ENCODE data around the gene SLC39A1. TPM values are rescaled to one million over a fixed set of nuclear protein-coding genes. Genes with fewer than 3 reads are reported as not detected.
A peak's percentile ranks its signal among the peaks of the same experiment; 100 is the strongest.

The SLC39A1 gene
- total and polyA plus RNA-seq, 9 of the 15 experiments (the other 6 are each of a cell fraction or from before 2014, with no cell fraction given) = 9.9 to 81.1 (median 62.7) TPM

GRCh38 chr1:153945131-153945794 is 18.1 kb downstream of the SLC39A1 start:
- H3K9ac ChIP-seq (ENCODE audit: insufficient read depth in 1 of 2, low read depth in 2 of 2, low read length in 2 of 2) = peak overlapping the region; percentile 88 to 99
- WGBS (ENCODE audit: insufficient coverage, low coverage, missing lambda C conversion rate) = 1% methylated on average over 12 of the region's 12 CpGs
- H3K27ac ChIP-seq (ENCODE audit: extremely low read depth, low read depth, low read length) = peak overlapping the region; percentile 85
- peak; percentile 68 for ATAC-seq
- CTCF ChIA-PET (ENCODE audit: low intra/inter-chr PET ratio) = interaction anchor here (0.9 to 1.8 kb wide), 2 partner anchors 41 to 124 kb away, joined by 6 to 7 read pairs; partner anchors contain the start of gene RAB13
- peaks cover 29% of the 10 kb centered on the region for H3K79me2 ChIP-seq (ENCODE audit: control insufficient read depth, insufficient read depth, low read length)
- no peaks in the 10 kb centered on the region for H3K27me3 ChIP-seq (ENCODE audit: control insufficient read depth in 2 of 2, insufficient read depth in 2 of 2, low read length in 2 of 2)
- H4K20me1 ChIP-seq (replicated peaks; ENCODE audit: control insufficient read depth, insufficient read depth, low read length) = no peaks in the 10 kb centered on the region
- DNase-seq (ENCODE audit: extremely low read depth in 1 of 4, low spot score in 3 of 4) = peak; percentile 50 to 77 (median 66)
- no peaks in the 10 kb centered on the region for H3K9me3 ChIP-seq (replicated peaks; ENCODE audit: control insufficient read depth, insufficient read depth, low read depth, low read length)
- H3K4me1 ChIP-seq (replicated peaks in 1 of 2; ENCODE audit: control insufficient read depth in 2 of 2, insufficient read depth in 2 of 2, low read length in 2 of 2) = peaks cover 12 to 32% of the 10 kb centered on the region in 2 experiments; a peak in 4 of 5 replicates
- no TSS peak for BruUV-seq (replicated peaks)
- intact Hi-C loops (cut with micrococcal nuclease) (loop anchor here (5.0 kb wide), 1 partner anchor 42 kb away; the partner anchor contains the start of gene RAB13), in situ Hi-C loops (cut with MboI) (no loop called here)
- peak; percentile 90 for FAIRE-seq
- peak overlapping the region; percentile 98 for H3K4me2 ChIP-seq (ENCODE audit: insufficient read depth, low read length)
- peak overlapping the region; percentile 61; the same call in 1 of the 2 replicates for H2AFZ ChIP-seq (ENCODE audit: low read depth, low read length)
- POLR2A ChIA-PET = interaction anchor here (0.6 to 5.5 kb wide), 17 partner anchors 11 to 302 kb away, joined by 3 to 39 read pairs (median 4); partner anchors contain the start of genes CREB3L4, CRTC2, GATAD2B and JTB
- H3K36me3 ChIP-seq (ENCODE audit: control insufficient read depth, insufficient read depth, low read length) = peaks cover 69% of the 10 kb centered on the region
- H3K9me1 ChIP-seq (ENCODE audit: control insufficient read depth, insufficient read depth, low read length) = no peaks in the 10 kb centered on the region
- H3K4me3 ChIP-seq = peak overlapping the region; percentile 99
- peak in 2 of 3 experiments; percentile 28 to 36 for TF ChIP-seq YY1 (IDR thresholded peaks at IDR 0.05; ENCODE audit: borderline replicate concordance in 1 of 3, control insufficient read depth in 1 of 3, extremely low read depth in 1 of 3, insufficient read depth in 3 of 3, insufficient read length in 1 of 3, insufficient replicate concordance in 2 of 3, low read depth in 1 of 3, low read length in 2 of 3)
- TF ChIP-seq POLR2H (tag; IDR thresholded peaks at IDR 0.05; ENCODE audit: low read depth) = no peak
- TF ChIP-seq MYC (IDR thresholded peaks at IDR 0.05; ENCODE audit: low read depth, low read length) = no peak
- TF ChIP-seq MYC (CRISPR knock-in tag; IDR thresholded peaks at IDR 0.05; ENCODE audit: borderline replicate concordance, low read depth) = peak; percentile 58; the same call in 1 of the 2 replicates
- TF ChIP-seq CHCHD3 (CRISPR knock-in tag; IDR thresholded peaks at IDR 0.05) = no peak
- TF ChIP-seq BMI1 (IDR thresholded peaks at IDR 0.05; ENCODE audit: low read length) = no peak
- peak; percentile 87 for TF ChIP-seq SPI1 (IDR thresholded peaks at IDR 0.05; ENCODE audit: borderline replicate concordance, low read depth, low read length)
- no peak for TF ChIP-seq SAFB (IDR thresholded peaks at IDR 0.05; ENCODE audit: borderline replicate concordance, low read depth, low read length)
- TF ChIP-seq HINFP (tag; conservative IDR thresholded peaks at IDR 0.05; ENCODE audit: low read depth) = no peak
- no peak for TF ChIP-seq TAF7 (tag; IDR thresholded peaks at IDR 0.05)
- TF ChIP-seq LARP7 (IDR thresholded peaks at IDR 0.05) = 0 out of 2 replicates have a peak, but pooled peaks have one; percentile 59
- 0 out of 4 replicates have a peak, but pooled peaks of 1 of the 2 experiments have one; percentile 22 for TF ChIP-seq FOXK2 (conservative IDR thresholded peaks at IDR 0.05 in 1 of 2, IDR thresholded peaks at IDR 0.05 in 1 of 2; ENCODE audit: low read depth in 2 of 2)
- peak; percentile 77 for TF ChIP-seq ZBTB7A (IDR thresholded peaks at IDR 0.05; ENCODE audit: borderline replicate concordance, control insufficient read depth, low read depth, low read length)
- TF ChIP-seq TEAD1 (CRISPR knock-in tag; IDR thresholded peaks at IDR 0.05) = peak in 1 of 2 experiments; percentile 50; a peak in 1 of 4 replicates
- TF ChIP-seq FOXK1 (CRISPR knock-in tag; IDR thresholded peaks at IDR 0.05; ENCODE audit: borderline replicate concordance) = peak; percentile 68; the same call in 1 of the 2 replicates
- no peak for TF ChIP-seq SNAPC5 (CRISPR knock-in tag; IDR thresholded peaks at IDR 0.05)
- 0 out of 2 replicates have a peak, but pooled peaks have one; percentile 40 for TF ChIP-seq SMARCA5 (IDR thresholded peaks at IDR 0.05)
- TF ChIP-seq ZNF212 (CRISPR knock-in tag; IDR thresholded peaks at IDR 0.05) = no peak
- TF ChIP-seq, protein P1, sequence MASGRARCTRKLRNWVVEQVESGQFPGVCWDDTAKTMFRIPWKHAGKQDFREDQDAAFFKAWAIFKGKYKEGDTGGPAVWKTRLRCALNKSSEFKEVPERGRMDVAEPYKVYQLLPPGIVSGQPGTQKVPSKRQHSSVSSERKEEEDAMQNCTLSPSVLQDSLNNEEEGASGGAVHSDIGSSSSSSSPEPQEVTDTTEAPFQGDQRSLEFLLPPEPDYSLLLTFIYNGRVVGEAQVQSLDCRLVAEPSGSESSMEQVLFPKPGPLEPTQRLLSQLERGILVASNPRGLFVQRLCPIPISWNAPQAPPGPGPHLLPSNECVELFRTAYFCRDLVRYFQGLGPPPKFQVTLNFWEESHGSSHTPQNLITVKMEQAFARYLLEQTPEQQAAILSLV (tag; IDR thresholded peaks at IDR 0.05) = no peak
